HUES48 (cell line): ENCODE data around the gene ITGAD.
A peak's percentile ranks its signal among the peaks of the same experiment; 100 is the strongest.
"Not testable (repeated sequence)": the region's sequence is repeated elsewhere in the genome, so short reads cannot be mapped to it uniquely, and the experiment has no call there.

ENCODE experiments used
- H3K27ac ChIP-seq: one replicate; pipeline ENCODE4 v1.7.0; 2013; ENCODE audit warnings: low read depth, low read length, inconsistent platforms
- H3K27me3 ChIP-seq: 2 replicates; pipeline ENCODE4 v1.6.1; 2013; ENCODE audit warnings: mild to moderate bottlenecking, low read length; ENCODE audit not compliant: control insufficient read depth, insufficient read depth
- H3K36me3 ChIP-seq: 2 replicates; pipeline ENCODE4 v1.6.1; 2013; ENCODE audit warnings: low read length; ENCODE audit not compliant: control insufficient read depth, insufficient read depth
- H3K4me1 ChIP-seq: 2 replicates; pipeline ENCODE4 v1.6.1; 2013; ENCODE audit warnings: mild to moderate bottlenecking, low read length; ENCODE audit not compliant: control insufficient read depth, insufficient read depth
- H3K4me3 ChIP-seq: 2 replicates; pipeline ENCODE4 v1.5.1; 2013; ENCODE audit warnings: mild to moderate bottlenecking, low read depth, low read length
- H3K9ac ChIP-seq: 2 replicates; pipeline ENCODE4 v1.6.1; 2013; ENCODE audit warnings: mild to moderate bottlenecking, low read depth, low read length, moderate library complexity
- H3K9me3 ChIP-seq: 2 replicates; pipeline ENCODE4 v1.6.1; 2013; ENCODE audit warnings: low read length; ENCODE audit not compliant: control insufficient read depth, insufficient read depth

The ITGAD gene

DNA sequence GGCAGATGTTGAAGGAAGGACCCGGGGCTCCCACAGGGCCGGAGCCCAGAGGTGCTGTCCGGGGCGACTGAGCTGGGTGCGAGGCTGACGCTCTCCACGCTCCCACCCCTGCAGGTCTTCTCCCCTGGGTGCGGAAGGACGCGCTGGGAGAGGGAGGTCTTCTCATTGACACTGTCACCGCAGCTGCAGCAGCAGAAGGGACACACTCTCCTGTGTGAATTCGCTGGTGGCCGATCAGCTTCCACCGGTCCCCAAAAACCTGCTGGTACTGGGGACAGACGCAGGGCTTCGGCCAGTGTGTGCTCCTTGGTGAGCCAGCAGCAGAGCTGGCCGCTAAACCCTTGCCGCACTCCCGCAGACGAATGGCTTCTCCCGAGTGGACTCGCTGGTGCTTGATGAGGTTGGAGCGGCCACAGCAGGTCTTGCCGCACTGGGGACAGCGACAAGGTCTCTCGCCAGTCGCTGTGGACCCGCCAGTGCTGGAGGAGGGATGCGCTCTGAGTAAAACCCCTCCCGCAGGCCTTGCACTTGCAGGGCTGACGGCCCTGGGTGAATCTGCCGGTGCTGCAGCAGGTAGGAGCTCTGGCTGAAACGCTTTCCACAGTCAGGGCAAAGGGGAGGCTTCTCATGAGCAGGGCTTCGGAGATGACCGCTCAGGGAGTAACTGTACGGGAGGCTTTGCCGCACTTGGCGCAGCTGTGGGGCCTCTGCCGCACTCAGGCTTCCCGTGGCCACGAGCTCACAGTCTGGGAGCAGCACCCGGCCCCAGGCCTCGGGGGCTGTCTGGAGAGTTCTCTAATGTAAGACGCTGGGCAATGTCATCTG lies 43.3 kb downstream of the ITGAD start:
- H3K9me3 ChIP-seq = no peaks in the 10 kb centered on the region
- H3K4me1 ChIP-seq = no peaks in the 10 kb centered on the region
- no peaks in the 10 kb centered on the region for H3K27me3 ChIP-seq
- H3K9ac ChIP-seq = no peak overlapping the region
- no peak overlapping the region for H3K4me3 ChIP-seq
- no peak overlapping the region for H3K27ac ChIP-seq
- no peaks in the 10 kb centered on the region for H3K36me3 ChIP-seq

DNA sequence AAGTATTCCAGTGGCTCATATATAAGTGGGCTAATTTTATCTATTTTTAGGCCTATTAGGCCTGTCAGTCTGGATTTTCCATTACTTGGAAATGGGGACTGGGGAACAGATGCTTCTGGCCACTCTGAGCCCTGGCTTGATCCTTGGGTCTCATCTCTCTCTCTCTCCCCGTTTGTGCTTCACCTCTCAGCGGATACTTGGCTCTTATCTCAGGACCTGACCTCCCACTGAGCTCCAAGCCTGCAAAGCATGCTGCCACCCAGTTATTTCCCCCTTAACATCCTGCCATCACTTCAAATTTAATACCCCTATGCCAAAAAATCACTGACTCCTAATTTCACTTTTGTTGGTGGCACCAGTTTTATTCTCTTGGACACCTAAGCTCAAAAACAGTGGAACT lies 45.3 kb downstream of the ITGAD start:
- Histone ChIP-seq H3K9ac (no peak overlapping the region), H3K27ac (no peak overlapping the region), H3K9me3 (no peaks in the 10 kb centered on the region), H3K4me3 (no peak overlapping the region), H3K4me1 (no peaks in the 10 kb centered on the region), H3K36me3 (no peaks in the 10 kb centered on the region), H3K27me3 (no peaks in the 10 kb centered on the region)

DNA sequence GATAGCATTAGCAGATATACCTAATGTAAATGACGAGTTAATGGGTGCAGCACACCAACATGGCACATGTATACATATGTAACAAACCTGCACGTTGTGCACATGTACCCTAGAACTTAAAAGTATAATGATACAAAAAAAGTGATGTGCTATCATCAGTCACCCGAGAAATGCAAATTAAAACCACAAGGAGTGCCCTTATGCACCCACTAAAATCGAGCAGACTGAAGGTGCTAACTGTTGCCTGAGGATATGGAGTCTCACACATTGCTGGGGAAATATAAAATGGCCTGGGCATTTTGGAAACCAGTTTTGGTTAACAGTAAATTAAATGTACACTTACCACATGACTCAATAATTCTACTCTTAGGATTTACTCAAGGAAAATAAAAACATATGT lies 45.9 kb downstream of the ITGAD start:
- H3K27ac ChIP-seq, H3K9me3 ChIP-seq, H3K27me3 ChIP-seq, H3K9ac ChIP-seq, H3K4me1 ChIP-seq, H3K4me3 ChIP-seq, H3K36me3 ChIP-seq: not testable (repeated sequence)

DNA sequence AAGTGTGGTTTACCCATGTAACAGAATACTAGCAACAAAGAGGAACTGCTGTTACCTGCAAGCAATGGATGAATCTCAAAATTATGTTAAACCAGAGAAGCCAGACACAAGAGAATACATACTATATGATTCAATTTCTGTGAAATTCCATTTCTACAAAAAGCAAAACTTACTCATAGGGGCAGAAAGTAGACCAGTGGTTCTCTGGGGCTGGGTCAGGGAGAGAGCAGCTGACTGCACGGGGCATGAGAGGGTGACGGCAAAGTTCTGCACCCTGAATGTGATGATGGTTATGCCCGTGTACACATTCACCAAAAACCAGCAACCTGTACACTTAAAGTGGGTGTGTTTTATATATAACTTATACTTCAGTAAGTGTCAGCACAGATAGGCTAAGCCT lies 46.4 kb downstream of the ITGAD start:
- Histone ChIP-seq H3K4me3 (no peak overlapping the region), H3K9ac (no peak overlapping the region), H3K4me1 (no peaks in the 10 kb centered on the region), H3K36me3 (no peaks in the 10 kb centered on the region), H3K27me3 (no peaks in the 10 kb centered on the region), H3K27ac (no peak overlapping the region), H3K9me3 (no peaks in the 10 kb centered on the region)

DNA sequence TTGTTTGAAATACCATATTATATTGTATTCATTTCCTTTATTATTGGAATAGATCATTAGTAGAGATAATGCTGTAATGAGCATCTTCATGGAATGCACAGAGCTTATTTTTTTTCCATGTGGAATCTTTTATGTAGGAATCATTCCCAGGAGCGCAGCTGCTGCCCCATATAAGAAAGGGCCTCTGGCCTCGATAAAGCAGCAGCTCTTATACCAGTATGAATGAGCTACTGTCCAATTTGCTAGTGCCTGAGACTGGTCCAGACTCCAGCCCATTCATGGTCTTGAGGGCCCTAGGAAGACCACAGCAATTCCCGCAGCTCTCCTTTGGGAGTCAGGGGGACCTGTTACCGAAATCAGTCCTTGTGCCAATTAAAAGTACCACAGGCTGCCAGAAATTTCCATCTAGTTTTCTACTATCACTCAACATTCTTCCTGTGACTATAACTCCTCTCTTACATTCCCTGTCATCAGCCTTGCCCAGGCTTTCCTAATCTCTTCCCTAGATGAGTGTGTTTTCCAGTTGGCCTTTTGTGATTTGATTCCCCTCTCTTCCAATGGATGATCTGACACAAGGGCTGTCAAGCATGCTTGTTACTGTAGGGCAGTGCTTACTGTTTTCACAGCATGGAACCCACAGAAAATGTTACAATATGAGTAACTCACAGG lies 47.5 kb downstream of the ITGAD start:
- H3K36me3 ChIP-seq = no peaks in the 10 kb centered on the region
- no peak overlapping the region for H3K4me3 ChIP-seq
- no peaks in the 10 kb centered on the region for H3K4me1 ChIP-seq
- H3K9ac ChIP-seq = no peak overlapping the region
- H3K27ac ChIP-seq = no peak overlapping the region
- H3K9me3 ChIP-seq = no peaks in the 10 kb centered on the region
- H3K27me3 ChIP-seq = no peaks in the 10 kb centered on the region

DNA sequence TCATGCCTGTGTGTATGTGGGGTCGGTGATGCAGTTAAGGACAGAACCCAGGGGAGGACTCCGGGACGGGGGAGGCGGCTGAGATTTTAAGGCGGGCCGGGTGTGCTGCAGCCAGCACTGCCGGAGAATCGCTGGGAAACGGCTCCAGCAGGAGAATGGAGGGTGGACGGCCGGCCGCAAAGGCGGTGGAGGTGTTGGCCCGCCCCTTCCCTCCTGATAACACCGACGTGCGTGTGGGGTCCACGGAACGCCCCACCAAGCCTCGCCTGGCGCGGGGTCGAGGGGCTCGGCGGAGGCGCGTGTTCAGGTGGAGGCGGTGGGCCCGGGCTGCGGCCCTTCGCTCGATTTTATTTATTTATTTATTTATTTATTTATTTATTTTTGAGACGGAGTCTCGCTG lies 48.8 kb downstream of the ITGAD start:
- H3K27me3 ChIP-seq = no peaks in the 10 kb centered on the region
- H3K9ac ChIP-seq = no peak overlapping the region
- no peaks in the 10 kb centered on the region for H3K9me3 ChIP-seq
- no peaks in the 10 kb centered on the region for H3K4me1 ChIP-seq
- H3K36me3 ChIP-seq = no peaks in the 10 kb centered on the region
- H3K27ac ChIP-seq = no peak overlapping the region
- H3K4me3 ChIP-seq = no peak overlapping the region

DNA sequence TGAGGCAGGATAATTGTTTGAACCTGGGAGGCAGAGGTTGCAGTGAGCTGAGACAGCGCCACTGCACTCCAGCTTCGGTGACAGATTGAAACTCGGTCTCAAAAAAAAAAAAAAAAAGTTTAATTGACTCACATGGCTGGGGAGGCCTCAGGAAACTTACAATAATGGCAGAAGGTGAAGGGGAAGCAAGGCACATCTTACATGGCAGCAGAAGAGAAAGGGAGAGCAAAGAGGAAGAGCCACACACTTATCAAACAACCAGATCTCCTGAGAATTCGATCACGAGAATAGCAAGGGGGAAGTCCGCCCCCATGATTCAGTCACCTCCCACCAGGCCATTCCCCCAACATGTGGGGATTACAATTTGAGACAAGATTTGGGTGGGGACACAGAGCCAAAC lies 52.8 kb downstream of the ITGAD start:
- H3K27me3 ChIP-seq, H3K36me3 ChIP-seq, H3K27ac ChIP-seq, H3K9me3 ChIP-seq, H3K4me3 ChIP-seq, H3K9ac ChIP-seq, H3K4me1 ChIP-seq: not testable (repeated sequence)

DNA sequence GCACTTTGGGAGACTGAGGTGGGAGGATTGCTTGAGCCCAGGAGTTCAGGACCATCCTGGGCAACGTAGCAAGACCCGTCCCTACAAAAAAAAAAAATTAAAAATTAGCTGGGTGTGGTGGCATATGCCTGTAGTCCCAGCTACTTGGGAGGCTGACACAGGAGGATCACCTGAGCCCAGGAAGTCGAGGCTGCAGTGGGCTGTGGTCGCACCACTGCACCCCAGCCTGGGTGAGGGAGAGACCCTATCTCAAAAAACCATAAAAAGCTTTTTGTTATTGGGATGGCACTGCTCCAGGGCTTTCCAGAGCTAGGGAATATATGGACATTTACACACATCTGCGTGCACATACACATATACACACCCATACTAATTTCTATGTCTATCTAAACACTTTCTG lies 58.1 kb downstream of the ITGAD start:
- H3K4me1 ChIP-seq = peaks cover 23% of the 10 kb centered on the region
- H3K36me3 ChIP-seq = no peaks in the 10 kb centered on the region
- H3K9ac ChIP-seq = no peak overlapping the region
- H3K27ac ChIP-seq = no peak overlapping the region
- no peak overlapping the region for H3K4me3 ChIP-seq
- H3K9me3 ChIP-seq = no peaks in the 10 kb centered on the region
- no peaks in the 10 kb centered on the region for H3K27me3 ChIP-seq

DNA sequence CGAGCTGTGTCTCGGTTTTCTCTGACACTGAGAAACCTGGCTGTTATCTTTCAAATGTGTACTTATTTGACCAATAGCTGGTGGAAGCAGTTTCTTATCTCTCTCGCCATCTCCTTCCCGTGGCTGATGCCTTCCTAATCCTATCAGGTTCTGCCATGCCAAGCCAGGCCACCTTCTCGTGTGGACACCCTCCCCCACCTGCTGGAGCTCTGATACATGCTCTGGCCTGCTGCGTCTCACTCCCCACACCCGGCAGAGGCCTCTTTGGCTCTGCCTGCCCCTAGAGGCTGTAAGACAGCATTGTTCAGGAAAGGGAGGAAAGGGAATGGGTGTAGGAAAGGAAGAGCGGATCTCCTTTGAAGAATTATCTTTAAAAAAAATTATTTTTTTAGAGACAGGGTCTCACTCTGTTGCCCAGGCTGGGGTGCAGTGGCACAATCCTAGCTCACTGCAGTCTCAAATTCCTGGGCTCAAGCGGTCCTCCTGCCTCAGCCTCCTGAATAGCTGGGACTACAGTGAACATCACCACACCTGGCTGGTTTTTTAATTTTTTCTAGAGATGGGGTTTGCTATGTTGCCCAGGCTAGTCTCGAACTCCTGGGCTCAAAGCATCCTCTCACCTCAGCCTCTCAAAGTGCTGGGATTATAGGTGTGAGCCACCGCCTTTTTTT lies 58.7 kb downstream of the ITGAD start:
- H3K36me3 ChIP-seq = no peaks in the 10 kb centered on the region
- no peak overlapping the region for H3K9ac ChIP-seq
- H3K9me3 ChIP-seq = no peaks in the 10 kb centered on the region
- H3K27me3 ChIP-seq = no peaks in the 10 kb centered on the region
- no peak overlapping the region for H3K4me3 ChIP-seq
- H3K4me1 ChIP-seq = peaks cover 23% of the 10 kb centered on the region
- peak overlapping the region; percentile 81 for H3K27ac ChIP-seq

DNA sequence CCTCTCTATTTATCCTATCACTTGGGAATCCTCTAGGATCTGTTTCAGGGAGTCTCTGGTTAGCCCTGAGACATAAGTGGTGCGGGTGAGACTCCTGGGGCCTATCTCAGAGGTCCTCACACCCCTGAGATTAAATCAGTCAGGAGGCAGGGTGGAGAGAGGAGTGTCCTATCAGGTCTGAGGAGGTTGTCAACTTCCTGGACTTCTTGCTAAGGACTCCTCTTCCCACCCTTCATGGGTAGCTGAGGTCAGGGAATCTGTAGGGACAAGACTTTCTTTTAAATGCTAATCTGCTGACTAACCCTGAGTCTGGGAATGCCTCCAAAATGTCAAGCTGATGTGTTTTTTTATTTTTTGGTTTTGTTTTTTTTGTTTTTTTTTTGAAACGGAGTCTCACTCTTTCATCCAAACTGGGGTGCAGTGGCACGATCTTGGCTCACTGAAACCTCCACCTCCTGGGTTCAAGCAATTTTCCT lies 59.5 kb downstream of the ITGAD start:
- peaks cover 23% of the 10 kb centered on the region for H3K4me1 ChIP-seq
- no peaks in the 10 kb centered on the region for H3K36me3 ChIP-seq
- no peaks in the 10 kb centered on the region for H3K9me3 ChIP-seq
- H3K27me3 ChIP-seq = no peaks in the 10 kb centered on the region
- H3K4me3 ChIP-seq = no peak overlapping the region
- H3K27ac ChIP-seq = peak overlapping the region; percentile 81
- no peak overlapping the region for H3K9ac ChIP-seq
